Measurements from ENCODE around the gene STRIP2.

- TF ChIP-seq CTCF (IDR thresholded peaks at IDR 0.05) = no peak
- TF ChIP-seq POLR2A (IDR thresholded peaks at IDR 0.05) = no peak
- TF ChIP-seq POLR2AphosphoS5 (IDR thresholded peaks at IDR 0.05) = no peak
Measured at GRCh38 chr7:129502708-129503685, 68.8 kb downstream of the STRIP2 start.

Data from breast epithelium (tissue), 3 donors.